Mucosa of gallbladder (tissue), 1 donor: ENCODE results near the gene MMS22L. TPM values are rescaled to one million over a fixed set of nuclear protein-coding genes. Genes with fewer than 3 reads are reported as not detected.

Source experiments
- DNase-seq: peaks from one replicate; pipeline ENCODE4 v3.0.0-alpha.2; 2020; ENCODE audit warnings: low spot score
- total RNA-seq: library from RNA; stranded (reverse); gene quantifications from one replicate; pipeline ENCODE4 v1.2.1, GENCODE V29; 2021
- donor health status: DM: no; HTN: no; CAD: no.

MMS22L gene
- total RNA-seq, 1 donor from 2014 or later = 4.5 TPM

DNA sequence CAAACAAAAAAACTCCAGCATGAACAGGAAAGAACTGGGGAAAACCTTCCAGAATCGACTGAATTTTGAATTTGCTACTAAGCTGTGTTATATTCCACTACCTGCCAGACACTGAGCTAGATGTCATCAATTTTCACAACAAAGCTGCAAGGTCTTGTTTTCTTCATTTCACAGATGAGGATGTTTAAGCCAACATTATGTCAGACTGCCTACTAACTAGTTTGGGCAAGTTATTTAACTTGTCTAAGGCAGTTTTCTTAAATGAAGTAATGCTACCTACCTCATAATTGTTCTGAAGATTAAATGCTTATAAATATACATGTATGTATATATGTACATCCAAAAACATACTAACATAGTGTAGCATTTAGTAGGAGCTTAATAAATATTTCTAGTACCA is 144.4 kb downstream of the MMS22L start:
- DNase-seq = no peak

- no peak for DNase-seq
These were observed 146.2 kb downstream of the MMS22L start for GRCh38 chr6:97136626-97137358.

- no peak for DNase-seq
These were observed 149.9 kb downstream of the MMS22L start for GRCh38 chr6:97133067-97133466.

DNA sequence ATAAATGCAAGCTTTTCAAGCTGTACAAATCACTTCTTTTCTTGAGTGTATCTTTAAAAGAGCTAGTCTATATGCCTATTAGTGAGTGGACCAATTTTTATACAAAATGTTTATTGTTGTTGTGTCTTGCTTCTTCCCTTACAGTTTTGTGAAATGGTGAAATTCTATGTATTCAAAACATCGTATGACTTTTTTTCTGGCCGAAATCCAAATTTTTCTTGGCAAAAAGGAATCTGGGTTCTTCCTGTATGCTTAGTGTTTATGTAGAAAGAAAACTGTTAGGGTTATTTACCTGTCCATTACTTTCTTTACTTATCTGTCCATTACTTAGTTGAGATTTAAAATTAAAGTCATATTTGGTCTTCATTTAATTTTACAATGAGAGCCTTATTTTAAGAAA is 153.9 kb downstream of the MMS22L start:
- DNase-seq = no peak

- DNase-seq = no peak
These were observed 154.5 kb downstream of the MMS22L start for GRCh38 chr6:97128507-97128906.

DNA sequence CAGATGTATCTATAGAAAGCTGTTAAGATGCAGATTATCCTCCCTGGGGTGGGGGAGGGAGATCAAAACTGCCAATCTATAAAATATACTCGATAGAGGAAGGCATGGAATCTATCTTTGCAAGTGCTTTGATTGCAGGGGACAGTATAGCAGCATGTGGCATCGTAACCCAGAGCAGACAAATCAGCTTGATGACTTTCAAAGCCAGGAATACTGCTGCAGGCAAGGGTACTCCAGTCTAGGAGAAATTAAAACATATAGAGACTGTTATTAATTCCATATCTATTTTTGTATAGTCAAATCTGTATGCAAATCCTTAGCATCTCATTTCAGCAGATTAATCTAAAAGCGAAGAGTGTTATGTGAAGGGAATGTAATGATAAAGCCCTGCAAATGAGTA is 159.4 kb downstream of the MMS22L start:
- DNase-seq = no peak

DNA sequence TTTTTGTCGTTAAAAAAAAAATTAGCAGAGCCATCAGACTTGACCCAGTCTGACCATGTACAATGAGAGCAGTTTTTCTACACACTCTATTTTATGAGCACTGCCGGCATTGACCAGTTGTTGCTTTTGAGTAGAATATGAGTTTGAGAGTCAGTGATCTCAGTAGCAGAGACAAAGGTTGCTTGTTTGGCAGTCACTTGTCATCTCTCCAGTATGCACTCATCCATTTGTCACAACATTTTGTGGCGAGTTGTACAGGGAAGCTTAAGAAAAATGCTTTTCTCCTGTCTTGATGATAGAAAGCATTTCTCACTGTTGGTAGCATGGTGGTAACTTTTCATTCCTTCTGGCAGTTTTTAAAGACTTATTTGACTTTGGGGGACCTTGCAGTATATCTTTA is 159.9 kb downstream of the MMS22L start:
- DNase-seq = no peak

DNA sequence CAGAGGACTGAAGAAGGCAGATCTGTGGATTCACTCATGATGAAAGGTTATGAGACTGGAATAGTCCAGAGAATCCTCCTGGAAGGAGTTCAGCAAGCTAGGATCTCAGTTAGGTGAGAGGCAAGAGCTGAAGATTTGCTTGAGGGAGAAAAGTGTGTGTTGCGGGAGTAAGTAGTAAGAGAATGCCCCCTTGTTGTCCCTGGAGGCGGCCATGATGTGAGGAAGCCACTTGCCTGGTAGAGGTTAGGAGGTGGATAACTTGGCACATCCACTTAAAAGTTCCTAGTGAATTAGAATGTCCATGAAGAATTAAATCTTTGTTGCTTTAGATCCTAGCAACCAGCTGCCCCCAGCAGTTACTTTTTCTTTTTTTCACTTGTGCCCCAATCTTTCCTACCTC is 162.5 kb downstream of the MMS22L start:
- DNase-seq = no peak

GRCh38 chr6:97114645-97115044 is 168.4 kb downstream of the MMS22L start:
- no peak for DNase-seq

DNA sequence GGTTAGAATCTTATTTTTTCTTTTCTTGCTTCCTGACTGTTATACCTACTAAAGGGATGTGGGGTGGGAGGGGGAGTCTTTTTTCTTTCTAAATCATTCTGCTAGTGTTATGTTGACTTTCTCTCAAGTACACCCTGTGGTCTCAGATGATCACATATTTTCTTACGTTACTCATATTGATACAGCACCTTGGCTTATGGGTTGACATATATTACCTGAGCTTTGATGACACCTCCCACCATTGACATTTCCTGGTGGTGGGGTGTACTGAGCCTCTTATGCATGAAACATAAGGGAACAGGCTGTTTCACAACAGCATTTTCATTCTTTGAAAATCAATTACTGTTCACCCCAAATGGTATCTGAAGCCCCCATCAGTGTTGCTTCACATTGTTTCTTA is 169.8 kb downstream of the MMS22L start:
- DNase-seq = no peak

DNA sequence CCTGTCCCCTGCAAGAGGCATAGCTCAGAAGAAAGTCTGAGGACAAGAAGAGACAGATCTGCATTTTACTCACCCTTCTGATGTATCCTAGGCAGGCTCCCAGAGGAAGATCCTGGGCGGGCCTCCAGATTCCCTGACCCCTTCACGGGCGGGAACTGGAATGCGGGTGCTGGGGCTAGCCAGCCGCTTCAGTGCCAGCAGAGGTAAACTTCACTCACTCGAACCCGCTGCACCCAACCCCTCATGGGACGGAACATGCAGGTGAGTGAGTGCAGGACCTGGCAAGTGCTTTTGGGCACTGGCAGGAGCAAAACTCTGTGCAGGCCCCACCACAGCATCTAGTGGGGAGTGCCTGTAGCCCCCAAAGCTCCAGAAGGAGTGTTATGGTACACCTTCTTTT is 171.8 kb downstream of the MMS22L start:
- DNase-seq = no peak

GRCh38 chr6:97110626-97111025 is 172.4 kb downstream of the MMS22L start:
- no peak for DNase-seq

DNA sequence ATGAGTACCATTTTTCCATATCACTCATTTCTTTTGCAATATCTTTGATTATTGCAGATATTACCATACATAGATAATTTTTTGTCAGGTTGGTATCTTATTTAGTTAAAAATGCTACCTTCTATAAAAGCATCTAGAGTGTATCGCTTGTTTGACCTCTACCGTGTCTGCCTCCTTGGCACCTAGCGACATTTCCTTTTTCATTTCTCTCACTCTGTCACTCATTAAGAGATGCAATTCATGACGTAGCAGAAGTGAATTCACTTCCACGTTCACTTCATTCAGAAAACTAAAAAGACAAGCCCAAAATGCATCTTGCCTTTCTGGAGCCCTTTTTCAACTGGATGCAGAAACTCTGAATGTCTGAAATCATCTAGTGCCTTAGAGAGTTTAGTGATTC is 172.9 kb downstream of the MMS22L start:
- DNase-seq = no peak

GRCh38 chr6:97109444-97109843 is 173.6 kb downstream of the MMS22L start:
- DNase-seq = no peak

- DNase-seq = no peak
These were observed 180.7 kb downstream of the MMS22L start for GRCh38 chr6:97102145-97102790.

DNA sequence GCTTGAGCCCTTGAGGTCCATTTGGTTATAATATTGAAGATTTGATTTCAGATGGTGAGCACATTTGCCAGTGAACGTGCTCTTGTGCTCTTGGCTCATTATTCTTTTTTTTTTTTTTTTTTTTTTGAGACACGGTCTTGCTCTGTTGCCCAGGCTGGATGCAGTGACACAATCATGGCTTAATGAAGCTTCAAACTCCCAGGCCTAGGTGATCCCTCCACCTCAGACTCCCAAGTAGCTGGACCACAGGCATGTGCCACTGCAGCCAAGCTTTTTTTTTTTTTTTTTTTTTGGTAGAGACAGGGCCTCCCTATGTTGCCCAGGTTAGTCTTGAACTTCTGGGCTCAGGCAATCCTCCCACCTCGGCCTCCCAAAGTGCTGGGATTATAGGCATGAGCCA is 182.3 kb downstream of the MMS22L start:
- no peak for DNase-seq

GRCh38 chr6:97097068-97098047 is 185.7 kb downstream of the MMS22L start:
- DNase-seq = no peak

- DNase-seq = no peak
These were observed 187.6 kb downstream of the MMS22L start for GRCh38 chr6:97095311-97095850.

GRCh38 chr6:97094376-97094775 is 188.6 kb downstream of the MMS22L start:
- DNase-seq = no peak

DNA sequence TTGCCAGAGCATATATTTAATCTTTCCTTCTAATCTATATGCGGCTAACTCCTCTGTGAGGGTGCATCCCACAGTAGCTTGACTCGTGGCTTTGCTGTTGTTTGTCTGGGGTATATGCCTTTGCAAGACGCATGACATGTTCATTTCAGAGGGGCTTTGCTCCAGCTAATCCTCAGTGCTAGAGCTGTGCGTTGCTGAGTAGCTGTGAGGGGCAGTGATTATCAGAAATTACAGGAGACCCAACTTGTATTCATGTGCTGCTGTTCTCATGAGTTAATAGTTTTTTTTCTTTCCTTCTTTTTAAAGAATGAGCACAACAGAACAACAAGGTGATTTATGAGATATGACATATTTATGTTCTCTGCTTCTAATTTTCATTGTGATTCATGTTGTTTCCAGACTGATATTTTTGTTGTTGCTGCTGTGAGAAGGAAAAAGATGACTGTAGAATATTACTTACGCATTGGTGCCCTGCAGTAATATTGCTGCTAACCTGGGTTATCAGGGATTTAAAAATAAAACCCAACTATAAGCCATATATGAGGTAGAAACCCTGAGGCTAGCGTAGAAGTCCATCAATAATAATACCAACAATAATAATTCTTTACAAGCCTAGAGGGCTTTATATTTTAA is 190.2 kb downstream of the MMS22L start:
- no peak for DNase-seq
